Transverse colon (tissue), 4 donors: ENCODE data around the gene GFI1B.

ENCODE experiments used
- CTCF ChIP-seq, 5 experiments: fragments of 200-600 bp in 3 of 5; fragments of 450-650 bp in 2 of 5; sonication (generic) in 3 of 5; IDR thresholded peaks; 1 replicate in 2 of 5; 2 replicates in 3 of 5; pipeline ENCODE4 v1.5.1; 2016 to 2017; ENCODE audit warnings: antibody characterized with exemption in 5 of 5, inconsistent platforms in 3 of 5, mild to moderate bottlenecking in 2 of 5, moderate library complexity in 1 of 5
- POLR2A ChIP-seq: fragments of 450-650 bp; IDR thresholded peaks from one replicate; pipeline ENCODE4 v1.6.1; 2016; ENCODE audit warnings: antibody characterized with exemption, mild to moderate bottlenecking, moderate library complexity
- POLR2AphosphoS5 ChIP-seq, 3 donors: sonication (generic); formaldehyde crosslinking; IDR thresholded peaks; one replicate each; pipeline ENCODE4 v1.6.1; 2016; ENCODE audit warnings: antibody characterized with exemption in 3 of 3

GRCh38 chr9:132996526-132996925 lies 18.0 kb downstream of the GFI1B start:
- no peak for TF ChIP-seq POLR2A
- TF ChIP-seq CTCF (IDR thresholded peaks at IDR 0.05) = no peak
- no peak for TF ChIP-seq POLR2AphosphoS5 (IDR thresholded peaks at IDR 0.05)
